HEK293 (cell line): ENCODE results near the gene EEFSEC.

Experiments
- CTCF ChIP-seq: fragments of 450-650 bp; formaldehyde crosslinking; IDR thresholded peaks from 2 replicates; pipeline ENCODE4 v1.5.1; 2016; ENCODE audit warnings: missing biosample characterization, missing genetic modification characterization
- YY1 ChIP-seq: fragments of 450-650 bp; formaldehyde crosslinking; IDR thresholded peaks from 2 replicates; pipeline ENCODE4 v1.5.1; 2018; ENCODE audit warnings: missing biosample characterization, missing genetic modification characterization
- ZBTB1 ChIP-seq: fragments of 450-650 bp; formaldehyde crosslinking; IDR thresholded peaks from 2 replicates; pipeline ENCODE4 v1.5.1; 2016; ENCODE audit warnings: missing biosample characterization, missing genetic modification characterization
- ZNF114 ChIP-seq: fragments of 450-650 bp; formaldehyde crosslinking; IDR thresholded peaks from 2 replicates; pipeline ENCODE4 v1.5.0; 2017; ENCODE audit warnings: missing biosample characterization, missing genetic modification characterization
- ZNF133 ChIP-seq: fragments of 450-650 bp; formaldehyde crosslinking; IDR thresholded peaks from 2 replicates; pipeline ENCODE4 v1.5.1; 2016; ENCODE audit warnings: missing biosample characterization, missing genetic modification characterization
- ZNF23 ChIP-seq: fragments of 450-650 bp; formaldehyde crosslinking; IDR thresholded peaks from 2 replicates; pipeline ENCODE4 v1.5.1; 2016; ENCODE audit warnings: missing biosample characterization, missing genetic modification characterization, borderline replicate concordance
- ZNF266 ChIP-seq: fragments of 450-650 bp; formaldehyde crosslinking; IDR thresholded peaks from 2 replicates; pipeline ENCODE4 v1.5.1; 2016; ENCODE audit warnings: missing biosample characterization, missing genetic modification characterization, low read depth
- ZNF585B ChIP-seq: fragments of 450-650 bp; formaldehyde crosslinking; IDR thresholded peaks from 2 replicates; pipeline ENCODE4 v1.5.1; 2016; ENCODE audit warnings: missing biosample characterization, missing genetic modification characterization
- ZNF76 ChIP-seq: fragments of 450-650 bp; formaldehyde crosslinking; IDR thresholded peaks from 2 replicates; pipeline ENCODE4; 2016; ENCODE audit warnings: low read depth, missing biosample characterization, missing genetic modification characterization, borderline replicate concordance
- TF ChIP-seq, protein P1 (sequence below): fragments of 450-650 bp; formaldehyde crosslinking; conservative IDR thresholded peaks from 2 replicates; pipeline ENCODE4 v1.5.1; 2016; ENCODE audit warnings: low read depth, missing biosample characterization, missing genetic modification characterization
- TF ChIP-seq, protein P2 (sequence below): fragments of 450-650 bp; formaldehyde crosslinking; IDR thresholded peaks from 2 replicates; pipeline ENCODE4 v1.5.1; 2016; ENCODE audit warnings: missing biosample characterization, missing genetic modification characterization
- TF ChIP-seq, protein P3 (sequence below): fragments of 450-650 bp; formaldehyde crosslinking; optimal IDR thresholded peaks from 2 replicates; pipeline ENCODE3; 2016; ENCODE audit warnings: missing biosample characterization, mild to moderate bottlenecking, missing genetic modification characterization
- TF ChIP-seq, protein P4 (sequence below): fragments of 450-650 bp; formaldehyde crosslinking; IDR thresholded peaks from 2 replicates; pipeline ENCODE4 v1.5.1; 2017; ENCODE audit warnings: missing biosample characterization, mild to moderate bottlenecking, missing genetic modification characterization, moderate library complexity
- TF ChIP-seq, protein P5 (sequence below): fragments of 450-650 bp; formaldehyde crosslinking; IDR thresholded peaks from 2 replicates; pipeline ENCODE4 v1.5.1; 2016; ENCODE audit warnings: missing biosample characterization, missing genetic modification characterization

GRCh38 chr3:128335621-128336296 lies 182.5 kb downstream of the EEFSEC start:
- TF ChIP-seq CTCF (tag by site-specific recombination) (no peak), ZNF266 (tag by site-specific recombination) (no peak), ZNF114 (no peak), ZNF23 (no peak), ZNF585B (tag by site-specific recombination) (no peak), ZNF133 (tag by site-specific recombination) (no peak), ZNF76 (tag by site-specific recombination) (no peak), YY1 (tag by site-specific recombination) (no peak), ZBTB1 (tag by site-specific recombination) (no peak)
- TF ChIP-seq, protein P1, sequence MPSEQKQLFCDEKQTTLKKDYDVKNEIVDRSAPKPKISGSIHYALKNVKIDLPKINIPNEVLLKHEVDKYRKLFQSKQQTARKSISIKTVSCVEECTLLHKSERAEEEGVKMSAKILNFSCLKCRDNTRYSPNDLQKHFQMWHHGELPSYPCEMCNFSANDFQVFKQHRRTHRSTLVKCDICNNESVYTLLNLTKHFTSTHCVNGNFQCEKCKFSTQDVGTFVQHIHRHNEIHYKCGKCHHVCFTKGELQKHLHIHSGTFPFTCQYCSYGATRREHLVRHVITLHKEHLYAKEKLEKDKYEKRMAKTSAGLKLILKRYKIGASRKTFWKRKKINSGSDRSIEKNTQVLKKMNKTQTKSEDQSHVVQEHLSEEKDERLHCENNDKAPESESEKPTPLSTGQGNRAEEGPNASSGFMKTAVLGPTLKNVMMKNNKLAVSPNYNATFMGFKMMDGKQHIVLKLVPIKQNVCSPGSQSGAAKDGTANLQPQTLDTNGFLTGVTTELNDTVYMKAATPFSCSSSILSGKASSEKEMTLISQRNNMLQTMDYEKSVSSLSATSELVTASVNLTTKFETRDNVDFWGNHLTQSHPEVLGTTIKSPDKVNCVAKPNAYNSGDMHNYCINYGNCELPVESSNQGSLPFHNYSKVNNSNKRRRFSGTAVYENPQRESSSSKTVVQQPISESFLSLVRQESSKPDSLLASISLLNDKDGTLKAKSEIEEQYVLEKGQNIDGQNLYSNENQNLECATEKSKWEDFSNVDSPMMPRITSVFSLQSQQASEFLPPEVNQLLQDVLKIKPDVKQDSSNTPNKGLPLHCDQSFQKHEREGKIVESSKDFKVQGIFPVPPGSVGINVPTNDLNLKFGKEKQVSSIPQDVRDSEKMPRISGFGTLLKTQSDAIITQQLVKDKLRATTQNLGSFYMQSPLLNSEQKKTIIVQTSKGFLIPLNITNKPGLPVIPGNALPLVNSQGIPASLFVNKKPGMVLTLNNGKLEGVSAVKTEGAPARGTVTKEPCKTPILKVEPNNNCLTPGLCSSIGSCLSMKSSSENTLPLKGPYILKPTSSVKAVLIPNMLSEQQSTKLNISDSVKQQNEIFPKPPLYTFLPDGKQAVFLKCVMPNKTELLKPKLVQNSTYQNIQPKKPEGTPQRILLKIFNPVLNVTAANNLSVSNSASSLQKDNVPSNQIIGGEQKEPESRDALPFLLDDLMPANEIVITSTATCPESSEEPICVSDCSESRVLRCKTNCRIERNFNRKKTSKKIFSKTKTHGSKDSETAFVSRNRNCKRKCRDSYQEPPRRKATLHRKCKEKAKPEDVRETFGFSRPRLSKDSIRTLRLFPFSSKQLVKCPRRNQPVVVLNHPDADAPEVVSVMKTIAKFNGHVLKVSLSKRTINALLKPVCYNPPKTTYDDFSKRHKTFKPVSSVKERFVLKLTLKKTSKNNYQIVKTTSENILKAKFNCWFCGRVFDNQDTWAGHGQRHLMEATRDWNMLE (tag by site-specific recombination): no peak
- TF ChIP-seq, protein P2, sequence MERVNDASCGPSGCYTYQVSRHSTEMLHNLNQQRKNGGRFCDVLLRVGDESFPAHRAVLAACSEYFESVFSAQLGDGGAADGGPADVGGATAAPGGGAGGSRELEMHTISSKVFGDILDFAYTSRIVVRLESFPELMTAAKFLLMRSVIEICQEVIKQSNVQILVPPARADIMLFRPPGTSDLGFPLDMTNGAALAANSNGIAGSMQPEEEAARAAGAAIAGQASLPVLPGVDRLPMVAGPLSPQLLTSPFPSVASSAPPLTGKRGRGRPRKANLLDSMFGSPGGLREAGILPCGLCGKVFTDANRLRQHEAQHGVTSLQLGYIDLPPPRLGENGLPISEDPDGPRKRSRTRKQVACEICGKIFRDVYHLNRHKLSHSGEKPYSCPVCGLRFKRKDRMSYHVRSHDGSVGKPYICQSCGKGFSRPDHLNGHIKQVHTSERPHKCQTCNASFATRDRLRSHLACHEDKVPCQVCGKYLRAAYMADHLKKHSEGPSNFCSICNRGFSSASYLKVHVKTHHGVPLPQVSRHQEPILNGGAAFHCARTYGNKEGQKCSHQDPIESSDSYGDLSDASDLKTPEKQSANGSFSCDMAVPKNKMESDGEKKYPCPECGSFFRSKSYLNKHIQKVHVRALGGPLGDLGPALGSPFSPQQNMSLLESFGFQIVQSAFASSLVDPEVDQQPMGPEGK (tag by site-specific recombination): no peak
- TF ChIP-seq, protein P3, sequence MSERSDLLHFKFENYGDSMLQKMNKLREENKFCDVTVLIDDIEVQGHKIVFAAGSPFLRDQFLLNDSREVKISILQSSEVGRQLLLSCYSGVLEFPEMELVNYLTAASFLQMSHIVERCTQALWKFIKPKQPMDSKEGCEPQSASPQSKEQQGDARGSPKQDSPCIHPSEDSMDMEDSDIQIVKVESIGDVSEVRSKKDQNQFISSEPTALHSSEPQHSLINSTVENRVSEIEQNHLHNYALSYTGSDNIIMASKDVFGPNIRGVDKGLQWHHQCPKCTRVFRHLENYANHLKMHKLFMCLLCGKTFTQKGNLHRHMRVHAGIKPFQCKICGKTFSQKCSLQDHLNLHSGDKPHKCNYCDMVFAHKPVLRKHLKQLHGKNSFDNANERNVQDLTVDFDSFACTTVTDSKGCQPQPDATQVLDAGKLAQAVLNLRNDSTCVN (tag by site-specific recombination): no peak
- TF ChIP-seq, protein P4, sequence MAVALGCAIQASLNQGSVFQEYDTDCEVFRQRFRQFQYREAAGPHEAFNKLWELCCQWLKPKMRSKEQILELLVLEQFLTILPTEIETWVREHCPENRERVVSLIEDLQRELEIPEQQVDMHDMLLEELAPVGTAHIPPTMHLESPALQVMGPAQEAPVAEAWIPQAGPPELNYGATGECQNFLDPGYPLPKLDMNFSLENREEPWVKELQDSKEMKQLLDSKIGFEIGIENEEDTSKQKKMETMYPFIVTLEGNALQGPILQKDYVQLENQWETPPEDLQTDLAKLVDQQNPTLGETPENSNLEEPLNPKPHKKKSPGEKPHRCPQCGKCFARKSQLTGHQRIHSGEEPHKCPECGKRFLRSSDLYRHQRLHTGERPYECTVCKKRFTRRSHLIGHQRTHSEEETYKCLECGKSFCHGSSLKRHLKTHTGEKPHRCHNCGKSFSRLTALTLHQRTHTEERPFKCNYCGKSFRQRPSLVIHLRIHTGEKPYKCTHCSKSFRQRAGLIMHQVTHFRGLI (tag by site-specific recombination): no peak
- TF ChIP-seq, protein P5, sequence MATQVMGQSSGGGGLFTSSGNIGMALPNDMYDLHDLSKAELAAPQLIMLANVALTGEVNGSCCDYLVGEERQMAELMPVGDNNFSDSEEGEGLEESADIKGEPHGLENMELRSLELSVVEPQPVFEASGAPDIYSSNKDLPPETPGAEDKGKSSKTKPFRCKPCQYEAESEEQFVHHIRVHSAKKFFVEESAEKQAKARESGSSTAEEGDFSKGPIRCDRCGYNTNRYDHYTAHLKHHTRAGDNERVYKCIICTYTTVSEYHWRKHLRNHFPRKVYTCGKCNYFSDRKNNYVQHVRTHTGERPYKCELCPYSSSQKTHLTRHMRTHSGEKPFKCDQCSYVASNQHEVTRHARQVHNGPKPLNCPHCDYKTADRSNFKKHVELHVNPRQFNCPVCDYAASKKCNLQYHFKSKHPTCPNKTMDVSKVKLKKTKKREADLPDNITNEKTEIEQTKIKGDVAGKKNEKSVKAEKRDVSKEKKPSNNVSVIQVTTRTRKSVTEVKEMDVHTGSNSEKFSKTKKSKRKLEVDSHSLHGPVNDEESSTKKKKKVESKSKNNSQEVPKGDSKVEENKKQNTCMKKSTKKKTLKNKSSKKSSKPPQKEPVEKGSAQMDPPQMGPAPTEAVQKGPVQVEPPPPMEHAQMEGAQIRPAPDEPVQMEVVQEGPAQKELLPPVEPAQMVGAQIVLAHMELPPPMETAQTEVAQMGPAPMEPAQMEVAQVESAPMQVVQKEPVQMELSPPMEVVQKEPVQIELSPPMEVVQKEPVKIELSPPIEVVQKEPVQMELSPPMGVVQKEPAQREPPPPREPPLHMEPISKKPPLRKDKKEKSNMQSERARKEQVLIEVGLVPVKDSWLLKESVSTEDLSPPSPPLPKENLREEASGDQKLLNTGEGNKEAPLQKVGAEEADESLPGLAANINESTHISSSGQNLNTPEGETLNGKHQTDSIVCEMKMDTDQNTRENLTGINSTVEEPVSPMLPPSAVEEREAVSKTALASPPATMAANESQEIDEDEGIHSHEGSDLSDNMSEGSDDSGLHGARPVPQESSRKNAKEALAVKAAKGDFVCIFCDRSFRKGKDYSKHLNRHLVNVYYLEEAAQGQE: no peak
